ENCODE measurements around the gene HOXB6. TPM values are rescaled to one million over a fixed set of nuclear protein-coding genes. Genes with fewer than 3 reads are reported as not detected.

Gene HOXB6
- total and polyA plus RNA-seq, 8 donors: 0.12 to 1.8 (median 0.69) TPM

DNA sequence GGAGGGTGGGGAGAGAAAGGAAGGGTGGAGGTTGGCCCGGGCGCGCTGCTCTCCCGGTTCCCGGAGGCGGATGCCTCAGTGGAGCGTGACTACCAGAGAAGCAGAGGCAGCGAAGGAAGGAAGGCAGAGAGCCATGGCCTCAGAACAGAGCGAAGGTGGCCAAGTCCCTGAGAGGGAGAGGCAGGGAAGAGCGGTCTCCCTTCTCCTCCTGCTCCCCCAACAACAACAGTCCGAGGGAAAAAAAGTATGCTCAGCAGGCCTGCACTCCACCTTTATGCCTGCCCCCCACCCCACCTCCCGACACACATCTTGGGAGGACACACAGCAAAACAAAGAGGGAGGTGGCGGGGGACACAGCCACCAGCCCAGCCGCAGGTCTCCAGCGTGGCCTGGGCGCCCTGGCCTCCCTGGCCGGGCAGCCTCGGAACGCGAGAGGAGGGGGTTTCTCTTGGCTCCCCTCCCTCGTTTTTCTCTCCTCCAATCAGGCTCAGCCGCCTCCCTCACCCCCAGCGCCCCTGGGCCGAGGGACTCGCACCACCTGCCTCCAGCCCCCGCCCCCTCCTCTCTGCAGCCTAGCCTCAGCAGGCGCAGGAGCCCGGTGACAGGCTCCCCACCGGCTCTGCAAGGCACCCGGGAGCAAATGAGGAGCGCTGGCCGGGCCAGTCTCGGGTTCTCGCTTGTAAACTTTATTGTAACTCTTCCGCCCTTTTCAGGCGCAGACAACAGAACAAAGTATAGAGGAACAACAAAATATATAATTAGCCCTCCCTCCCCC, 7.1 kb upstream of the HOXB6 start:
- intact Hi-C loops (cut with DNase I): loop anchor here in 1 of 3 donors (10.0 kb wide), 1 partner anchor 467 kb away; no protein-coding TSS in a partner anchor

DNA sequence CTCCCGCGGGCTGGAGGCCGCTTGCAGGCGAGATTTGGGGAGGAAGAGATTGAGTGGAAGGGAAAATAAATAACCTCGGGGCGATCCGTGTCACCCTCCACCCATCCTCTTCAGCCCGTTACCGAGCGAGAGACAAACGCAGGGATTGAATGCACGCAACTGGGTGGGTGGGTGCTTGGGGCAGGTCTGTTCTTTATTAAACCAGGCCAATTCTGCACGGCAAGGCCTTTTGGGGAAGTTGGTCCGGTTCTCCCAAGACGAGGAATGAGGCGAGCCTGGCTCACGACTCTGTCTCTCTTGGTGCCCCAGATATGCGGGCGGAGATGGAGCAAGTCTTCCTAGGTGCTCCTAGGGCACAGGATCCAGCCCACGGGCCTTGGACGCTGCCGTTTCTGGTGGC, 6.4 kb upstream of the HOXB6 start:
- Histone ChIP-seq H3K27me3 (peaks cover 4 to 70% (median 10%) of the 10 kb centered on the region in 4 donors), H3K4me3 (peak overlapping the region in 3 of 4 donors; percentile 21 to 62 (median 40)), H3K36me3 (no peaks in the 10 kb centered on the region), H3K9me3 (no peaks in the 10 kb centered on the region), H3K27ac (no peak overlapping the region), H3K4me1 (peaks cover 0 to 5% (median 0%) of the 10 kb centered on the region in 3 donors)
- 12% methylated on average over 22 of the region's 22 CpGs for WGBS, 2 donors
- TF ChIP-seq, protein P1, sequence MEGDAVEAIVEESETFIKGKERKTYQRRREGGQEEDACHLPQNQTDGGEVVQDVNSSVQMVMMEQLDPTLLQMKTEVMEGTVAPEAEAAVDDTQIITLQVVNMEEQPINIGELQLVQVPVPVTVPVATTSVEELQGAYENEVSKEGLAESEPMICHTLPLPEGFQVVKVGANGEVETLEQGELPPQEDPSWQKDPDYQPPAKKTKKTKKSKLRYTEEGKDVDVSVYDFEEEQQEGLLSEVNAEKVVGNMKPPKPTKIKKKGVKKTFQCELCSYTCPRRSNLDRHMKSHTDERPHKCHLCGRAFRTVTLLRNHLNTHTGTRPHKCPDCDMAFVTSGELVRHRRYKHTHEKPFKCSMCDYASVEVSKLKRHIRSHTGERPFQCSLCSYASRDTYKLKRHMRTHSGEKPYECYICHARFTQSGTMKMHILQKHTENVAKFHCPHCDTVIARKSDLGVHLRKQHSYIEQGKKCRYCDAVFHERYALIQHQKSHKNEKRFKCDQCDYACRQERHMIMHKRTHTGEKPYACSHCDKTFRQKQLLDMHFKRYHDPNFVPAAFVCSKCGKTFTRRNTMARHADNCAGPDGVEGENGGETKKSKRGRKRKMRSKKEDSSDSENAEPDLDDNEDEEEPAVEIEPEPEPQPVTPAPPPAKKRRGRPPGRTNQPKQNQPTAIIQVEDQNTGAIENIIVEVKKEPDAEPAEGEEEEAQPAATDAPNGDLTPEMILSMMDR (IDR thresholded peaks at IDR 0.05): no peak
- DNase-seq (no peak), ATAC-seq (peak in 1 of 4 donors; percentile 7), FAIRE-seq (no peak)
- intact Hi-C loops (cut with DNase I): loop anchor here in 1 of 3 donors (10.0 kb wide), 1 partner anchor 466 kb away; no protein-coding TSS in a partner anchor

More for the DNA sequence above, 7.1 kb upstream of the HOXB6 start:
- peak overlapping the region in 1 of 4 donors; percentile 62 for H3K4me3 ChIP-seq
- DNase-seq: no peak
- H3K27ac ChIP-seq: no peak overlapping the region
- no peak for FAIRE-seq
- H3K9me3 ChIP-seq: no peaks in the 10 kb centered on the region
- peaks cover 0 to 5% (median 0%) of the 10 kb centered on the region in 3 donors for H3K4me1 ChIP-seq
- no peak for ATAC-seq
- no peaks in the 10 kb centered on the region for H3K36me3 ChIP-seq
- TF ChIP-seq, protein P1 (IDR thresholded peaks at IDR 0.05): no peak
- 8 to 11% methylated on average over 23 to 36 of the region's 36 CpGs for WGBS, 2 donors
- H3K27me3 ChIP-seq: peaks cover 4 to 70% (median 14%) of the 10 kb centered on the region in 4 donors

DNA sequence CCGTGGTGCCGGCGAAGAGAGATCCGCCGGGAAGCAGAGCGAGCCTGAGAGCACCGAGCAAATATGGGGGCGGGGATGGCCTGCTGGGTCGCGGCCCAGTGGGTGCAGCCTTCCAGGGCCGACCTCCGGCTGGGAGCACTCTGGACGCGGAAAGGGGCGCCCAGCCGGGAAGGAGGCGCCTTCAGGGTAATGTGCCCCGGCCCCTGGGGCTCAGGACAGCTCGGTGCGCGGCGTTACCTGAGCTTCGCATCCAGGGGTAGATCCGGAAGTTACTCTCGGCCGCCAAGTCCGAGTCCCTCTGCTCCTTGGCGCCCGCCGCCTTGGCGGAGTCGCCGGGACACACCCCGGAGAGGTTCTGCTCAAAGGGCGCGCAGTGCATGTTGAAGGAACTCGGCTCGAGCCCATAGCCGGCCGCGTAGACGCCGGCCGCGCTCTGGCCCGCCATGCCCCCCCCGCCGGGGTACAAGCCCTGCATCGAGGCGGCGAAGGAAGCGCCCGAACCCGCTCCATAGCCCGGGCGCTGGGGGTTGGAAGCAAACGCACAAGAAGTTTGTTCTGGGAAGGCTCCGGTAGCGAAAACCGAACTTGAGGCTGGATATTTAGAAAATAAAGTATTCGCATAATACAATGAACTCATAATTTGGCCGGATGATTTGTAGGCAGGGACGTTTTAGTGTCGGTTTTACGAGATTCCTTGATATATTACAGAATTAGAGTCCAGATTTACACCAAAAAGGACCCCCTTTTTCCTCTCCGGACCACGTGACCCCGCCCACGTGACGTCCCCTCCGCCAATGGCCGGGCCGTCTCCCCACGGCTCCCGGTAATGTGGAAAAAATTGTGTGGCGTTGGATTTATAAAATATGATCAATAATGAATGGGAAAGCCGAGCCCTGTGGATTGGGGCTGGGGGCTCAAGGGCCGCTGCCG, 5.8 kb upstream of the HOXB6 start, which contains the start of gene HOXB7:
Gene HOXB7 (minus strand): TSS at position 736 of the 930 bp plus-strand sequence. CDS start 99 bp downstream, at position 637.
- peak in 3 of 6 donors; percentile 50 to 76 (median 70) for DNase-seq
- H3K27ac ChIP-seq: peak within 1 kb of the TSS in 1 of 4 donors; percentile 19
- peaks cover 0 to 5% (median 0%) of the 10 kb centered on the region in 3 donors for H3K4me1 ChIP-seq
- peak within 1 kb of the TSS; percentile 18 to 62 (median 30) for H3K4me3 ChIP-seq
- ATAC-seq: peak; percentile 54 to 63 (median 59)
- no peaks in the 10 kb centered on the region for H3K36me3 ChIP-seq
- no peak for FAIRE-seq
- intact Hi-C loops (cut with DNase I): loop anchor here in 1 of 3 donors (10.0 kb wide), 1 partner anchor 466 kb away; no protein-coding TSS in a partner anchor
- TF ChIP-seq, protein P1 (IDR thresholded peaks at IDR 0.05): no peak
- H3K27me3 ChIP-seq: peaks cover 2 to 71% (median 12%) of the 10 kb centered on the region in 4 donors
- no peaks in the 10 kb centered on the region for H3K9me3 ChIP-seq
- WGBS, 2 donors: 3% methylated on average over 69 to 79 of the region's 79 CpGs

DNA sequence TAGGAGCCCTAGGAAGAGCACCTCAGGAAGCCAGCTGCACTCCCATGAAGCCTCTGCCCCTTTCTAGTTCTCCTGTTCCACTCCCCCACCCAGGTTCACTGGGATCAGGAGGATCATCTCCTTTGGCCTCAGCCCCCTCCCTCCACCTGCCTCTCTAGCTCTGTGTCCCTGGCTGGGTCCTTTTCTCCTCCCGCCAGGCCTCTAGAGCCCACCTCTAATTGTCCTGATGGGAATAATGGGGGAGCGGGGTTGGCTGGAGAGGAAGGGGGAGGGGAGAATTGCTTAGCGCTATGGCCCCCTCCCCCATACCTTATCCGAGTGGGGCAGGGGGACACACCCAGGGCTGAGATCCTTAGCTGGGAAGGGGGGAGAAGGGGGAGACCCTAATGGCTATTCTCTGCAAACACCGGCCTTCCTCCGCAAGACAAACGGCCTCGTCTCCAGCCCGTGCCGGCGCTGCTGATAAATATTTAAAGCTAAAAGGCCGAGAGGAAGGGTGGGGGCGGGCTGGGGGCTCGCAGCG, 5.0 kb upstream of the HOXB6 start:
- no peaks in the 10 kb centered on the region for H3K9me3 ChIP-seq
- peaks cover 0 to 79% (median 16%) of the 10 kb centered on the region in 4 donors for H3K27me3 ChIP-seq
- no peak for ATAC-seq
- H3K27ac ChIP-seq: no peak overlapping the region
- no peak for DNase-seq
- H3K4me3 ChIP-seq: peak overlapping the region; percentile 18 to 62 (median 30)
- 6 to 8% methylated on average over 11 to 15 of the region's 15 CpGs for WGBS, 2 donors
- FAIRE-seq: no peak
- H3K4me1 ChIP-seq: peaks cover 0 to 5% (median 0%) of the 10 kb centered on the region in 3 donors
- intact Hi-C loops (cut with DNase I): loop anchor here in 1 of 3 donors (10.0 kb wide), 1 partner anchor 465 kb away; no protein-coding TSS in a partner anchor
- no peaks in the 10 kb centered on the region for H3K36me3 ChIP-seq
- TF ChIP-seq, protein P1 (IDR thresholded peaks at IDR 0.05): no peak
